Activated CD4-positive, alpha-beta T cell treated with anti-CD3 and anti-CD28 coated beads, Interleukin-2, amount 50 U/mL, for 4 hours (primary cell): ENCODE data around the gene C1orf50.

ENCODE experiments used
- DNase-seq, 2 experiments: peaks; one replicate each; pipeline ENCODE4 v3.0.0-alpha.2; 2020

The C1orf50 gene

DNA sequence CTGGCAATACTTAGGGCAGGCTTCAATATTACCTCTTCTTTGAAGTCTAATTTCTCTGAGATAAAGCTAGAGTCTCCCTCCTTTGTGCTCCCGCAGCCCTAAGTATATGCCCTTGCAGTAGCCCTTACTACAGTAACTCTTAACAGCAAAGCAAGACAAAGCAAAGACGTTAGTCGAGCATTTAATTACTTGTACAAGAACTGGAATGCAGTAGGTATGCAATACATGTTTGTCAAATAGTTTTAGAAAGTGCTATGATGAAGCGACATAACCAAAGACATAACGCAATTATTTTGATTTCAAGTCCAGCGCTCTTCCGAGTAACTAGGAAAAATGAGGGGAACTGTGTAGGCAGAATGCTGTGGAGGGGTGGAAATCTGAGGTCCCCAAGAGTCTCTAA lies 1.8 kb upstream of the C1orf50 start:
- DNase-seq = no peak

DNA sequence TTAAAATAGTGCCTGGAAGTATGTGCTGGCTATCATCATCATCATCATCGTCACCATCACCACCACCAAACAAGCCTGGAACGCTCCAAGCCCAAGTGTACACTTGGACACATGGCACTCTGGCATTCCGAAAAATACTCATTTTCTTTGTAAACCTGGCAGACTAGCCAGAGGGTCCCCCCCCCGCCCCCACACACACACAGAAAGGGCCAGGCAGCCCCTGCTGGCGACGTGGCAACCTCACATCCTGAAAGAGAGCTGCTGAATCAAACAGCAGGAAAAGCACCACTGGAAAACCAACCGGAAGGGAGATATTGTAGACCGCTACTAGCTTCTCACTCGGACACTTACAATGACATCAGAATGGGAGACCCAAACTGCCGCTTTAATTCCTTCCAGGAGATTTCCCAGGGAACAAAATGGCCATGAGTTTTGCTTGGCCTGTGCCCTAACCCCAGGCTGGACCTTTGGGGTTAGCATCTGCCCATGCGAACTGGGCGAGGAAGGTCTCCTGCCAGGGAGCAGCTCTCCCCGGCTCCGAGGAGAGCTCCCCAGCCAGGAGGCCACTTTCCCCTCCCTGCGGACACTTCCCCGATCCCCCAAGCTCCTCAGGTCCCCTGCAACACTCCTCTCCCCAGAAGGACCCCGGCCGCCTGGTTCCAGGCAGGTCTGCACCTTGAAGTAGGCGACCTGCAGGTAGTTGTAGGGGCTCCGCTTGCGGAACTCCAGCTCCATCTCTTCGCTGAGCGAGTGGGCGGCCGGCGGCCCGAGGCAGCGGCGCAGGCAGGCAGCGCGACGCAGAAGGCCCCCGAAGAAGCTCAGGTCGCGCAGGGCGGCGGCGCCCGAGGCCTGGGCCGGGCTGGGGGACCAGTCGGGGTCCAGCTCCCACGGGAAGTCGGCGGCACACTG lies 963 bp upstream of the C1orf50 start:
- peak; percentile 21 to 40 for DNase-seq

DNA sequence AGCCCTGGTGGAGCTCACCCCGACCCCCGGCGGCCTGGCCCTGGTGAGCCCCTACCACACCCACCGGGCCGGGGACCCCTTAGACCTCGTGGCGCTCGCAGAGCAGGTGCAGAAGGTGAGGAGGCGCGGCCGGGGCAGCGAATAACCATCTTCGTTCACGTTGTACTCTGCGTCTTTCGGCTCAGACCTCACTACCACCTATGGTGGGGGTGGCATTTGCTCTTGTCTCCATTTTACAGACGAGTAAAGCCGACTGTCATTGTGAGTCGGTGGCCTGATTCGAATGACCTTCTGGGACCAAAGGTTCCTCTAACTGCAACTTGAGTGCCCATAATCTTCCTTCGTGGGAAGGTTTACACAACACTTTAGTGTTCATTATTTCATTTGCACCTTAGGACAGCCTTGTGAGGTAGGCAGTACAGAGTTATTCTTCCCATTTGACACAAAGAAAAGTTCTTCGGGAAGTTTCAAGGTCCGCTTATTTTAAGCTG lies 506 bp downstream of the C1orf50 start:
- no peak for DNase-seq

DNA sequence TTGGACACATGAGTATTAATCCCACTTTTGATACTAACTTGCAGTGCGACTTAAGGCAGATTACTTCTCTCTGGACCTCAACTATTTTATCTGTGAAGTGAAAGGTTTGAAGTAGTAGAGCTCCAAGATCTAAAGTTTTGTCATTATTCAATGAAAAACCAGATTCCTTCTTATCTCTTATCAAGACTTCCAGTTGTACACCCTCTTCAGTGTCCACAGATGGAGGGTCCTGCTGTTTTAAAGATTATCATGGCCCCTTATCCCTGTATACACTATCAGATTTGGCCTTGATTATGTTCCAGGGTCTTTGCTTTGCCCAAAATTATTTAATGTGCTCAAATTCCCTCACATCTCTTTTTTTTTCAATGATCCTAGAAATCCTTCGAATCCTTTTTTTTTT lies 1.1 kb downstream of the C1orf50 start:
- no peak for DNase-seq

DNA sequence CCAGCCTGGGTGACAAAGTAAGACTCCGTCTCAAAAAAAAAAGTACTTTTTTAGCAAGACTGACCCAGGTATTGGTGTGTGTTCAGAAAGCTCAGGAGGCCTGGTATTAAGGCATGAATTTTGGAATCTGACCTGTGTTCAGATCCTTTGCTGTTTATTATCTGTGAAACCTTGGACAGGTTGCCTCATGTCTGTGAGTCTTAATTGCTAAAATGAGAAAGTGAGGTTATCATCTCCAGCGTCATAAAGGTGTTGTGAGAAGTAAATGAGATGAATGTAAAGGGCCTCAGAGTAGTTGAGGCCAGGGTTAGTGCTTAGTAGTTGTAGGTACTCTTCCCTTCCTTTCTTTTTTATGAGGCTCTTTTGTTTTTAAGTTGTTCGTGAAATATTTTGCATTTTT lies 2.8 kb downstream of the C1orf50 start:
- DNase-seq = no peak

DNA sequence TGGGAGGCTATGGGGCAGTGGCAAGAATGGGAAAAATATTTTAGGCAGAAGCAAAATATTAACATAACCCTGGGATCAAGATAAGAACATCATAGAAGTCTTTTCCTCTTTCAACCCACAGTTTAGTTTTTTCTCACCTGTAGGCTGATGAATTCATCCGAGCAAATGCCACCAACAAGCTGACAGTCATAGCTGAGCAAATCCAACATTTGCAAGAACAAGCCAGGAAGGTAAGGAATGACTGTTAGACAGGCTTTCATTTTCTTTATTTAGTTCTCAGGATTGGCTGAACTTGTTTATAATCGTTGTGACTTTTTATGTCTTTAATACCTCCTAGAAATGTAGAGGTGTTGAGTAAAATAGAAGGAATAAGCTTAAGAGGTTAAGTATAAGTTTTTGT lies 6.4 kb downstream of the C1orf50 start:
- DNase-seq = no peak

DNA sequence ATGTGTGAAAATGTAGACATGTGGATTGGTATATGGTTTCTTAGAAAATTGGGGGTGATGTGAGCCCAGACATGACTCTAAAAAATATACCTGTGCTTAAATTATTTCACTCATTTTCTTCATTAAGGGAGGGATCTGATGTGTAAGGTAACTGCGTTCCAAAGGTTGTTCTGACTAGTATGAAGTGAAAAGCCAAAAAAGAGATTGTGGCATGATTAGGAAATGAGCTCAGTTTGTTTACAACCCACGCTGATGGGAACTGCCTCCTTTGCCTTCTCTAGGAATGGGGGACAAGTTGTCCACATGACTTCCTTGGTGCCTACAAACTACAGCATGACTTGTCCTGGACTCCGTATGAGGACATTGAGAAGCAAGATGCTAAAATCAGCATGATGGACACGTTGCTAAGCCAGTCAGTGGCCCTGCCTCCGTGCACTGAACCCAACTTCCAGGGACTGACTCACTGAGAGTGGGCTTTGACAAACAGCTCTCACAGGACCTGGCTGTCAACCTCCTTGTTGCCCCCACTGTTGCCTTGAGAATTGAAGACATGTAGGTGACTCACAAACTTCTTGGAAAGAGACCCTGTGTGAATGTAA lies 8.0 kb downstream of the C1orf50 start:
- DNase-seq = no peak

DNA sequence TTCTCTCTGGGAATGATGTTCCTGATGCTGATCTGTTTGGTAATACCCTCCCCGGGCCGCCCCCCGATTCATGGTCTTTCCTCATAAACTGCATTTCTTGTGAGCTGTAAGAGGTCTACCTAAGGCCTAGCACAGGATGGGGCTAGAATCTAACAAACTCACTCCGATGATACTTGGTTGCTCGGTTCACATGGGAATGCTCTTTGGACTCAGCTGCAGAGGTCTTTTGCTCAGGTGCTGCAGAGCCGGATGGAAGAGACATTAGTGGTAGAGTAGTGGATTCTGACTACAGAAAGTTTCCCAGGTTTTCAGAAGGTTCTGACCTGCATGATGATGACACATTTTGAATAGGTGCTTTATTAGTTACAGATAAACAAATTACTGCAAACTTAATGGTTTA lies 9.5 kb downstream of the C1orf50 start:
- DNase-seq = no peak

DNA sequence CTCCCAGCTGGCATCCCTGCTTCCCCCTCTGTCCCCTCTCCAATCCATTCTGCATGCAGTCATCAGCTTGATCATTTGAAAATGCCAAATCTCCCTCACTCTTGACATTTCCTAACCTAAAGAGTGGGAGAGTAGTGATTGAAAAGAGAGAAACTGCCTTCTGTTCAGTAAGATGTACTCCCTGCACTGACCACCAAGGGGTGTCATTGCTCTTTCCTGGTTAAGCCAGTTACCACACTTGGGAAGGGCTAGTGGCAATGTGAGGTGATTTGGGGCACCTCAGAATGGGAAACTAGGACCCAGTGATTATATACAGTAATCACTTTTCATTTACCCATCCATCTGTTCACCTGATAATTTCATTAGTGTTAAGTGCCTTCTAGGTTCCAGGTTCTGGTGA lies 10.8 kb downstream of the C1orf50 start:
- no peak for DNase-seq

DNA sequence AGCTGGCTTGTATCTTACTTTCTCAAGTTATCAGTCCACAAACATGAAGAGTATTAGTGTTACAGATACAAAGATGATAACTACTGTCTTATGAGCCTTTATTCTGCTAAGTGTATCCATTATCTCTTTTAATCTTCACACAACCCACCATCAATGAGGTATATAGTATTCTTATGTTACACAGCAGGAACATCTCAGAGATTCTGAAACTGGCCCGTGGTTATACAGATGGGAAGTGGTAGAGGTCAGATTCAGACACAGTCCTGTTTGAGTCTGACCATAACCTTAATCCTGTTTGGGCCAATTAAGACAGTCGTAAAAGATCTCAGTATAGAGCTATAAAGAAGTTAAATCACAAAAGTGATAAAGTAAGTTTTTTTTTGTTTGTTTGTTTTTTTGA lies 12.7 kb downstream of the C1orf50 start:
- DNase-seq = no peak

DNA sequence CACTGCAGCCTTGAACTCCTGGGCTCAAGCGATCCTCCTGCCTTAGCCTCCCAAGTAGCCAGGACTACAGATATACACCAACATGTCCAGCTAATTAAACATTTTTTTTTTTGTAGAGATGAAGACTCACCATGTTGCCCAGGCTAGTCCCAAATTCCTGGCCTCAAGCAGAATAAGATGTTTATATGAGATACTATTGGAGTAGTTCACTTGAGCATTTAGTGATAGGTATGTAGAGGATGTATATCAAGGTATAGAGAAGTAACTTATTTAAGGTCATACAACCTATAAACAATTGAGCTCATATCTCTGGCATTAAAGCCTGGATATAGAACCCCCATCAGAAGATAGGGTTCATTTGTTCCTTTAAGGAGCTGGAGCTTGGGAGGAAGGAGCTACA lies 13.1 kb downstream of the C1orf50 start:
- no peak for DNase-seq

DNA sequence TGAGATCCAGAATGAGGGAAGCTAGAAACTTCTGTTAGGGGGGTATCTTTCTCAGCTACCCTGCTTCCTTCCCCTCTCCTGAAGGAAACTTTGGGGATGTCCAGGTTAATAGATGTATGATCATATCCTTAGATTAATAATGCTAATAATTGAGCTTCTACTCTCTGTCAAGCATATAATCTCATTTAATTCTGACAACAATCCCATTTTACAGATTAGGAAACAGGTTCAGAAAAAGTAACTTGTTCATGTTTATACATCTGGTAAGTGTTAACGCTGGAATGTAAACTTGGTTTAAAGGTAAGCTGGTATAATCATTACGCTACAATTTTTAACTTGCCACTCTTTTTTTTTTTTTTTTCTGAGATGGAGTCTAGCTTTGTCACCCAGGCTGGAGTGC lies 16.0 kb downstream of the C1orf50 start:
- no peak for DNase-seq

DNA sequence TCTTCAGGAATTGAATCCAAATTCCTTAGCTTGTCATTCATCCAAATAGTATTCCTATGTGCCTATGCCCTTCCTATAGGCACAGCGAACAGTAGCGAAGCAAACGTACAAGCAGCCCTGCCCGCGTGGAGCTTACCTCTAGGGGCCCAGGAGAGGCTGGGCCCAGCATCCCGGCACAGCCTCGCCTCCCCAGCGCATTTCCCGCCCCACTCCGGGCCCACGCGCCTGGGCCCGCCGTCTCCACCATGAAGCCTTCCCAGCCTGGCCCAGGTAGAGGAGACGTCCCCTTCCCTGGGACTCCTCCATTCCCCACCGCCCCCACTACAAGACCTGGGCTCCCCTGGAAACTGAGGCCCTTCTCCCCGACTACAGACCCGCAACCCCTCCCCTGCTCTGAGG lies 17.5 kb downstream of the C1orf50 start:
- no peak for DNase-seq

DNA sequence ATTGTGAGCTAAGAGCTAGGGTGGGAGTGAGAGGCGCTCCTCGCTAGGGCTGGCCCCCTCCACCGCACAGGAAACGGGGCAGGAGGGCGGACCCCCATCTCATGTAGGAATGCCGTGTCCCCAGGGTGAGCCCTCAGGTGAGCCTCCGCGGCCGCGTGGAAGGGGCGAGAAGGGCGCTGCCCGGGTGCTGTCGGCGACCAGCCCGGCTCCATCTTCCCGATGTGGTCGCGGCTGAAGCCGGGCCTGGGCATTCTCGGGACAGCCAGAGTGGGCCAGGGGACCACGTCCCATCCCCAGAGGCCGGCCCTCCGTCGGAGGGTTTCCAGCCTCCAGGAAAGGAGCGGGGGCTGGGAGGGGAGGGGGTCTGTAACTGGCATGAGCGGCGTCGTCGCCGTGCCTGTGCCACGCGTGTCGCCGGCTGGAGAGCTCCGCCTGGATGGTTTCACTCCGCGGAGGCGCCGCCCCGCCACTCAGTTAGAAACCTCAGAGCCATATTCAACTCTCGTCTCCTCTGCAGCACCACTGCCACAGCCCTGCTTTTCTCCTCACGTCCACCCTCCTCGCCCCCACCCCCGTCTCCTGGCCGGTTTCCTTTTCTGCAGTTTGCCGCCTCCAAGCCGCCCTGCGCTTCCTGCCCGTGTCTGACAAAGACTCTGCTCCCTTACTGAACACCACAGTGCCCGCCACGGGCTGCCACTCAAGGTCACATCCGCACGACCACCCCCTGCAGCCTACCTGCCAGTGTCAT lies 18.1 kb downstream of the C1orf50 start, which contains the start of gene TMEM269:
TMEM269 (plus strand) TSS at position 46 of the 748 bp plus-strand sequence. CDS start 4,903 bp downstream, outside the sequence.
- peak; percentile 37 for DNase-seq

DNA sequence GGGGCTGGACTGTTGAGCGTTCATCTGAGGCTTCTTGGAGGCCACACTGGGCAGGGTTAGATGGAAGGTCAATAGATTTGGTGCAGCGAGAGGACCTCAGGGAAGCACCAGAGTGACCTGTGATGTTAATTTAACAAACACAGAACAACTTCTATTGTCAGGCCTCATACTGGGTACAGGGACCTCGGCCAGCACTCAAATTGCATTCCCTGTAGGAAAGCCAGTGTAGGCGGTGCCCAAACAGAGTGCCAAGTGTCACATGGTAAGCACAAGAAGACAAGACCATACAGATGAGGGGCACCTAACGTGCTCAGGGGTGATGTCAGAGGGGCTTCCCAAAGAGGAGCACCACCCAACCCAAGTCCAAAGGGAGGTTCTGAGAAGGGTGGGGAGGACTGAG lies 19.0 kb downstream of the C1orf50 start:
- no peak for DNase-seq

DNA sequence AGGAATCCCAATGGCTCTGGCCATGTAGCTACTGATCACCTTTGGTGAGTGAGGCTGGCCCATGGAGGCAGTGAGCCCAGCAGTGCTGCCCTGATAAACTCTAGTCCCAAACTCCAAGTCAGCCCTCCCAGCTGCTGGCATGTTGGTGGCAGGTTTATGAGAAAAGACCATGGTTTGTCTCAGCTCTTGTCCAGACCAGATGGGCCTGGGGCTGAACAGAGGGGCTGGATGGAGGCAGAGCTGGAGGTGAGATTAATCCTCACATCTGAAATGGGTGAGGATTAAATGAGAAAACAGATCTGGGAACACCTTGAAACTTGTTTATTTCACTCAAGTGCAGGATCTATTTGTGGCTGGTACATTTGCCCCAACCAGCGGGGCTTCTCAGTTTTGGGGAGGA lies 21.0 kb downstream of the C1orf50 start:
- no peak for DNase-seq

DNA sequence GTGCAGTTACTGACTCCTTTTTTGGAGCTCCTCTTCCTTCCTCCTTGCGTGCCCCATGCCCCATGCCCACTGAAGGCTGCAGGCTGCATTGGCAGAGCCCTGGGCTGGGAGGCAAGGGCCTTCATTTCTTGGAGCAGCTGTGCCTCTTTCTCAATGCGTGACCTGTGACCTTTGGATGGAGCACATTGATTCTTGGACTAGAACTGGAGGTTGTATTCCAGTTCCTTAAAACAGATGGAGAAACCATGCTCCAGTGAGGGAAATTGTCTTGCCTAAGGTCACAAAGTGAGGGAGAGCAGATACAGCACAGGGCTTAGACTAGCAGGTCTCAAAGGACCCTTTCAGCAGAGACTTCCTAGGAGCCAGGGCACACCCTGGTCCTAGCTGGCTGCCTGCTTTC lies 26.8 kb downstream of the C1orf50 start:
- DNase-seq = no peak

DNA sequence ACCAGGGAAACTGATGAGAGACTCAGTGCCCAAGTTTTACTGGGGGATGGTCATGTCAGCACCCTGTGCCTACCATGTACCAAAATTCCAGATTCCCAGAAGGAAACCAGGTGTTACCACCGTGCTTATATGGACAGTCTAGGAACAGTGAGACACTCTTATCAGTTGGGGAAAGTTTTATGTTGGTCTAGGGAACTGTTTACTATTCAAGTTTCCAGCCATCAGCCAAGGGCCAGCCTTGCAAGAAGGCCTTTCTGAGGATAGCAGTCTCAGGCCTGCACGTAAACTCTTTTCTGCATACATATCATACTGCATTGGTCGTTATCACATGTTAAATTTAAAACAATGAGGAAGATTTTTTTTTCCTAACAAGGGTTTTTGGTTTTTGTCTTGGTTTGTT lies 30.4 kb downstream of the C1orf50 start:
- DNase-seq = no peak

DNA sequence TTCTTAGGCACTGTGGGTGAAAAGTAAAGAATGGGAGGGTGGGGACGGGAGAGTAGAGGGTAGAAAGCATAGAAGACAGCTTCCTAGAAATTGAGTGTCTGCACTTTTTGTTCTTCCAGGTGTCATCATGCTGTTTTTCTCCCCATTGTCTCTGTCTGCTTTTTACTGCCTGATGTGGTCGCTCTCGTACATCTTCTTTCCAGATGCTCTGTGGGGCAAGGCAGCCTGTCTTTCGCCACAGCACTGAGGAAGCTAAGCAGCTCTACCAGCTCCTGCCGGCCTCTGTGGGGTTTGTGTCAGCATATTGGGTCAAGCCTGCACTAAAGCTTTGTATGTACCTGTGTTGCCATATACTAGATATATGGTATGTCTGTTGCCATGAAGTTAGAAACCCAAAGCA lies 30.9 kb downstream of the C1orf50 start:
- no peak for DNase-seq

DNA sequence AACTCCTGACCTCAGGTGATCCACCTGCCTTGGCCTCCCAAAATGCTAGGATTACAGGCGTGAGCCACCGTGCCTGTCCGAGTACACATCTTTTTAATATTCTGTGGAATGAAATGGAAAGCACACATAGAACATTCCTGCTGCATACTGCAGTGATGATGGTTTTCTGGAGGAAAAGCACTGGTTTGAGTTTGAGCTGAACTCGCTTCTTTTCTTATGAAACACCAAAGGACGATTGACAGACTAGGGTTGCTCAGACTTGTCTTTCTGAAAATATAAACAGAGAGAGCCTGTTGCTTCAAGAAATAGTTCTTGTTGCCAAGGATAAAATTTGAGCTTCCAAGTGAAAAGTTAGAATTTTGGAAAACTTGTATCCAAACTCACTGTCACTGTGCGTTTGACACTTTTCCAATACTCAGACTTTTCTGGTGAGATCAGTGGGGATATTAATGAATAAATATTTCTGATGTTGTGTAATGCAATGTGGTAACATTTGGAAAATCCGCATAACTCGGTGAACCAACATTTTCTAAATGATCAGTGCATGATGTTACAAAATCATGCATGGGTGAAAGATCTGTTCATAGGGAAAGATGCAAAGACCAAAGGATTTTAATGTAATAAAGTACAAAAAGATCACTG lies 34.9 kb downstream of the C1orf50 start:
- DNase-seq = no peak

DNA sequence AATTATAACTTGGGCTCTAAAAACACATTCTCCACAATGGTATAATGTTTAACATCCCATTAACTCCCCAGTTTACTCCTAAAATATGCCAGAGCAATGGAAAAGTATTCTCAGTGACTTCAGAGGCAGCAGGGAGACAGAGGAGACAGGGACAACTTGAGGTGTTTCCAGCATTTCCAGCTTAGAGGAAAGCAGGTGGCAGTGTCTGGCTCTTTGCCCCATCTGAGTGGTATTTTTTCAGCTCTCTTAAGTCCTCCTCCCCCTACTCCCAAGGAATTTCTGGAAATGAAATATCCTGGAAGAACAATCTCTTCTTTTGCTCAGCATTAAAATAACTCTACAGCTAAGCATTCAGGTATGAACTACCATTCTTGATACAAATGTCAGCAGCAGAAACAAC lies 39.1 kb downstream of the C1orf50 start:
- no peak for DNase-seq

DNA sequence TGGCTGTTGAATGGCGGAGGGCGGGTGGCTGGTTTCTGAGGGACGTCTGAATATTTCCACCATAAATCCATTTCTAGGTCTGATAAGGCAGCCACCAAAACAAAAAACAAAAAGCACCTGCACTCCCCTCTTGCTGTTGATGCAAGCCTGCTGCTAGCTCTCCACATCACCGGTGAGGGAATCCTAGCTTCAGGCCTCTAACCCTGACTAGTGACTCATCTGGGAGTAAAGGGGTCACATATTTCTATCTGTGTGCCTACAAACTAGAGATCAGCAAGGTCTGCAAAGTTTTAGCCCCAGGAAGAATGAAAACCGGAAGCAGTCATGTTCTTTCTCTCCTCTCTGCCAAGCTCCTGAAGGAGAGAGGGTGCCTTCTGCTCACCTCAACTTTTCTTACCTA lies 39.5 kb downstream of the C1orf50 start:
- no peak for DNase-seq

DNA sequence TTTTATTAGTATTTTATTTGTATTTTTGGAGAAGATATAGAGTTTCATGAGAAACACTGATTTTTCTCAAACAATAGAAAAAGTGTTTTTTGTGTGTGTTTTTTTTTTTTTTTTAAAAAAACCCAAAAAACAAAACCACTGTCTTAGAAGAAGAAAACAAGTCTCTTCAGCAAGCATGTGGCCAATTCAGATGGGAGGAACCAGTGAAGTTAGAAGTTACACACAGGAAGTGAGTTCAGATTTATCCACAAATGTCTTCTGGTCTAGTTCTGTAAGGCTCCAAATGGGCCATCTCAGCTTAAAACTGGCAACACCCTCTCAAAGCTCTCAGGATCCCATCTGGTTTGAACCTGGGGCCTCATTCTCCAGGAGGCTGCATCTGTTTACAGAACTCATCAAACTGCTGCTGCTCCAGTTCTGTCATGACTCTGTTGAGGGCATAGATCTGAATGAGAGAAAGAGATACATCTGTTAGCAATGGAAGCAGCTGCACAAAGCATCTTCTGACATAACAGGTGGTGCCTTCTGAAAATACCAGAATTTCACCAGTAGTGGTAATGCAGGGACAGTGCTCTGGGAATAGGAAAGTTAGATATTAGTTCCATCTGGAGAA lies 40.1 kb downstream of the C1orf50 start:
- no peak for DNase-seq
